GM19023 (cell line): Measurements from ENCODE around the gene EHHADH.

Experiments
- ATAC-seq: cut with Tn5 transposase; IDR thresholded peaks from one replicate; pipeline ENCODE4 v1.9.1; 2021; ENCODE audit warnings: mild to moderate bottlenecking, moderate library complexity; ENCODE audit not compliant: unreplicated experiment

The EHHADH gene

DNA sequence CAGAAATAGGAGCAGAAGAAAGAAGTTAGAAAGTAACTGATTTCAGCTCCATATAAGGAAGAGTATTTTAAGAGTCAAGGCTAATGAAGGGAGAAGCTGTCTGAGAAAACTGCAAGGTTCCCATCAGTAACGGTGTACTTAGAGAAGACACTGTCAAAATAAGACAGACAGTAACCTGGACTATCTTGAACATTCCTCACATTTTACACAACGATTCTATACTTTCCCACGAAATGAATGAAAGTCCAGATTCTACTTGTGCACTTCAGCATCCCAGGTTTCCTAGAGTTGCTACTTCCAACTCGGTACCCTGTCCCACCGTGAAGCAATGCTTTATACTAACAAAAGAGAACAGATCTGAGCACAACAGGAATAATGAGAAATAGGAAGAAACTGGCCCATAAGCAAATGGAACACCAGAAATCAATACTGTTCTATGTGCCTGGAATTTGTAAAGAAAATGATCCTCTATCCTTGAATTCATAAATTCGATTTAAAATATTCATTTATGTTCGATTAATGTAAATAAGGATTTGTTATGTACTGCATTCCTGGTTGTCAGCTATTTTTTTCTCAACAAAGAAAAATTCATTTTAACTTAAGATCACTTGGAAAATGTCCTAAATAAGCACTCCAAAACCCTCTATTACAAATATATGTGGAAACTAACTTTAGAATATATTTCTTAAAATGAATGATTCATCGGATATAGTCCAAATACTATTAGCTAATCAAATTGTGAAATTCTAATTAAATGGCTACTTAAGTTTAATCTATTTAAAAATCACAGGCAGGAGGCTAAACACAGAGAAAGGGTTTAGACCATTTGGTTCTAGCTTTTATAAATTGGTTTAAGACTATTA, 102.5 kb downstream of the EHHADH start:
- no peak for ATAC-seq

DNA sequence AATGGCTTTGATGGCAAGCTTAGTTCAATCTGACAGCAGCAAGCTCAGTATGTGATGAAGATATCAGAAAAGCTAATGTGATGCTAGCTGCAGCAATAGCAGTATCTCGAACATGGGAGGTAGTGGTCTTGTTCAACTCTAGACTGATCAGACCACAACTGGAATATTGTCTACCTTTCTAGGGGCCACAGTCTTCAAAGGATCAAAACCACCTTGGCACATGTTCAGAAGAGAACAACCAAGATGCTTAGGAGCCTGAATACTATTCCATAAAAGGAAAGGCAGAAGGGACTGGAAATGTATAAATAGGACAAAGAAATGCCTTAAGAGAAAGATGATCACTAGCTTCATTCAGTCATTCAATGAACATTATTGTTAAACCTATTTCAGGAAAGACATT, 103.3 kb downstream of the EHHADH start:
- ATAC-seq, result no peak

DNA sequence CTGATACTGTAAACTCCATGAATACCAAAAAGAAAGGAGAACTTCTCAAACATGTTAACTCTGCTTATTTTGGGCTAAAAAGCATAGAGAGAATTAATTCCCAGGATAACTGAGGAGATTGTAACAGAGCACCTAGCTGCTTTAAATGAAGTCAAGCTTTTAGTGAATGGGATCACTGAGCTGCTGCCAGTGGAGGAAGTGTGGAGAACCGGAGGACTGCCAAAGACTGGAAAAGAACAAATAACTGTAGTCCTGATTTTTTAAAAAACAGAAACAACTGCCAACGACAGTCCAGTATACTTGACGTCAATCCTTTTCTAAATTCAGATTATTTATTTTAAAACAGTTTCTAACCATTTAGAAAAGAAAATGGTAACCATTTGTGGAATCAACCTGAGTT, 104.3 kb downstream of the EHHADH start:
- ATAC-seq, result no peak

DNA sequence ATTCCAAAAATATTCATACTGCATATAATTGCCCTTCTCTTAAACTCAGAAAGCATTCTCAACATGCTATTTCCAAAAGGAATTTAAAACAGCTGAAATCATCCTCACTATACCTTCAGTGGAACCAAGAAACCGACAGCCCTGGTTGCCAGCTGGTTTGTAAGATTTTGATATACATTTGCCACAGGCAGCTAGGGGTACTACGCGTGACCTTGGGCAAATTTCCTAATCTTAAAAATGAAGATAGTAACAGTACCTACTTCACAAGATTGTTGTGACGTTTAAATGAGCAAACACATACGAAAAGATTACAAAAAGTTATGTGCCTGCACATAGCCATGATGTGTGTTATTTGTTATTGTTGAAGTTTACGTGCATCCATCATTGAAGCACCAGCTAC, 108.3 kb downstream of the EHHADH start:
- no peak for ATAC-seq

DNA sequence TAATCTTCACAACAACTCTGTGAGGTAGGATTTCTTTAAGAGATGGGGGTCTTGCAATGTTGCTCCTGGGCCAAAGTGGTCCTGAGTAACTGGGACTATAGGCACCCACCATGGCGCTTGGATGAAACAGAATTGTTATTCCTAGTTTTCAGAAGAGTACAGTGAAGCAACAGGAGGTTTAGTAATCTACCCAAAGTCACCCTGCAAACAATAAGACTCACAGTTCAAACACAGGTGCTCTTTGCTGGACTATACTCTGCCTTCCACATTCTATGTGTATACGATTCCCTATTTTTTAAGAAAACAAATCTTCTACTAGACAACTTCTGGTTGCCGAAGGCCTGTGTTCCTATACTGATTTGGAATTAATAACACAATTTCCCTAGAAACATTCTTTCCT, 109.1 kb downstream of the EHHADH start:
- ATAC-seq, result no peak
